GM12878 (cell line): Measurements from ENCODE around the gene CAPN15. TPM values are rescaled to one million over a fixed set of nuclear protein-coding genes. Genes with fewer than 3 reads are reported as not detected.

Experiments used
- CEBPB ChIP-seq, 2 experiments: fragments of 150-350 bp in 1 of 2; IDR thresholded peaks; 2 replicates each; pipeline ENCODE4 v1.6.1; 2012 to 2014; ENCODE audit warnings: low read depth in 2 of 2, low read length in 2 of 2, borderline replicate concordance in 1 of 2, inconsistent platforms in 1 of 2
- CREM ChIP-seq: IDR thresholded peaks from 2 replicates; pipeline ENCODE4 v1.6.1; 2014; ENCODE audit warnings: antibody characterized with exemption, low read depth
- NBN ChIP-seq: fragments of 450-650 bp; IDR thresholded peaks from 2 replicates; pipeline ENCODE4 v1.6.1; 2016
- NFYA ChIP-seq: IDR thresholded peaks from 2 replicates; pipeline ENCODE4 v1.6.1; 2011; ENCODE audit warnings: low read depth, mild to moderate bottlenecking, low read length, improper control_type of control experiment, borderline replicate concordance
- PBX3 ChIP-seq: IDR thresholded peaks from 2 replicates; pipeline ENCODE4 v1.6.1; 2011; ENCODE audit warnings: mild to moderate bottlenecking, low read depth, low read length, moderate library complexity; ENCODE audit not compliant: insufficient replicate concordance
- PRDM15 ChIP-seq: fragments of 450-650 bp; formaldehyde crosslinking; IDR thresholded peaks from 2 replicates; pipeline ENCODE4 v1.4.0; 2020; ENCODE audit warnings: mild to moderate bottlenecking, moderate library complexity
- SMAD1 ChIP-seq: fragments of 450-650 bp; IDR thresholded peaks from 2 replicates; pipeline ENCODE4 v1.6.1; 2018; ENCODE audit warnings: mild to moderate bottlenecking, low read depth; ENCODE audit not compliant: partially characterized antibody
- STAT1 ChIP-seq: fragments of 450-650 bp; conservative IDR thresholded peaks from 2 replicates; pipeline ENCODE4 v1.6.1; 2014; ENCODE audit warnings: antibody characterized with exemption, mild to moderate bottlenecking
- TBL1XR1 ChIP-seq: IDR thresholded peaks from 2 replicates; pipeline ENCODE4 v1.6.1; 2012; ENCODE audit warnings: low read depth, low read length, improper control_type of control experiment
- polyA plus RNA-seq, 11 experiments: library from polyadenylated mRNA; depleted of rRNA in 4 of 11; unstranded in 6 of 11; stranded (reverse) in 5 of 11; fragments of >200 nt; fragmentation: Nextera tagmentation in 4 of 11; fragmentation: Illumina TruSeq in 1 of 11; extraction: Ambion mirVana in 4 of 11; extraction: Trizol in 1 of 11; gene quantifications; 1 replicate in 1 of 11; 2 replicates in 10 of 11; pipeline versions ENCODE4 v1.2.1 to v1.2.3, GENCODE V29; 2011 to 2016; ENCODE audit warnings: inconsistent platforms in 2 of 11, missing spikeins in 2 of 11, low read depth in 1 of 11
- total RNA-seq, 4 experiments: library from RNA; depleted of rRNA in 3 of 4; stranded (reverse); fragments of >200 nt in 3 of 4; fragmentation: Illumina TruSeq in 1 of 4; extraction: Trizol in 1 of 4; gene quantifications; 2 replicates each; pipeline versions ENCODE4 v1.2.1 to v1.2.3, GENCODE V29; 2013 to 2021
- TF ChIP-seq, protein P1 (sequence below): fragments of 450-650 bp; IDR thresholded peaks from 2 replicates; pipeline ENCODE4 v1.6.1; 2017; ENCODE audit warnings: antibody characterized with exemption, mild to moderate bottlenecking, moderate library complexity

The CAPN15 gene
- total and polyA plus RNA-seq, 10 of the 15 experiments (the other 5 are each of a cell fraction or from before 2014, with no cell fraction given): 0.40 to 78.5 (median 8.3) TPM

- TF ChIP-seq PRDM15 (CRISPR knock-in tag) (no peak), CEBPB (IDR thresholded peaks at IDR 0.05; ENCODE audit: borderline replicate concordance in 1 of 2, low read depth in 2 of 2, low read length in 2 of 2) (no peak), NFYA (no peak), CREM (no peak), SMAD1 (no peak), TBL1XR1 (no peak), NBN (no peak), STAT1 (no peak), PBX3 (no peak)
- TF ChIP-seq, protein P1, sequence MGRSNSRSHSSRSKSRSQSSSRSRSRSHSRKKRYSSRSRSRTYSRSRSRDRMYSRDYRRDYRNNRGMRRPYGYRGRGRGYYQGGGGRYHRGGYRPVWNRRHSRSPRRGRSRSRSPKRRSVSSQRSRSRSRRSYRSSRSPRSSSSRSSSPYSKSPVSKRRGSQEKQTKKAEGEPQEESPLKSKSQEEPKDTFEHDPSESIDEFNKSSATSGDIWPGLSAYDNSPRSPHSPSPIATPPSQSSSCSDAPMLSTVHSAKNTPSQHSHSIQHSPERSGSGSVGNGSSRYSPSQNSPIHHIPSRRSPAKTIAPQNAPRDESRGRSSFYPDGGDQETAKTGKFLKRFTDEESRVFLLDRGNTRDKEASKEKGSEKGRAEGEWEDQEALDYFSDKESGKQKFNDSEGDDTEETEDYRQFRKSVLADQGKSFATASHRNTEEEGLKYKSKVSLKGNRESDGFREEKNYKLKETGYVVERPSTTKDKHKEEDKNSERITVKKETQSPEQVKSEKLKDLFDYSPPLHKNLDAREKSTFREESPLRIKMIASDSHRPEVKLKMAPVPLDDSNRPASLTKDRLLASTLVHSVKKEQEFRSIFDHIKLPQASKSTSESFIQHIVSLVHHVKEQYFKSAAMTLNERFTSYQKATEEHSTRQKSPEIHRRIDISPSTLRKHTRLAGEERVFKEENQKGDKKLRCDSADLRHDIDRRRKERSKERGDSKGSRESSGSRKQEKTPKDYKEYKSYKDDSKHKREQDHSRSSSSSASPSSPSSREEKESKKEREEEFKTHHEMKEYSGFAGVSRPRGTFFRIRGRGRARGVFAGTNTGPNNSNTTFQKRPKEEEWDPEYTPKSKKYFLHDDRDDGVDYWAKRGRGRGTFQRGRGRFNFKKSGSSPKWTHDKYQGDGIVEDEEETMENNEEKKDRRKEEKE: no peak
Observed at GRCh38 chr16:518858-519257, 8.7 kb upstream of the CAPN15 start (continued).
